ENCODE measurements around the gene CALCOCO1. TPM values are rescaled to one million over a fixed set of nuclear protein-coding genes. Genes with fewer than 3 reads are reported as not detected.

Gene CALCOCO1
- total and polyA plus RNA-seq, 9 of the 15 experiments (the other 6 are each of a cell fraction or from before 2014, with no cell fraction given), result 1.9 to 31.8 (median 11.0) TPM

- Histone ChIP-seq H3K27me3 (ENCODE audit: control insufficient read depth in 2 of 2, insufficient read depth in 2 of 2, low read length in 2 of 2) (peaks cover 54 to 60% of the 10 kb centered on the region in 2 experiments), H3K9me3 (replicated peaks; ENCODE audit: control insufficient read depth, insufficient read depth, low read depth, low read length) (no peaks in the 10 kb centered on the region), H3K79me2 (ENCODE audit: control insufficient read depth, insufficient read depth, low read length) (no peaks in the 10 kb centered on the region), H3K4me3 (no peak overlapping the region), H3K27ac (ENCODE audit: extremely low read depth, low read depth, low read length) (no peak overlapping the region), H2AFZ (ENCODE audit: low read depth, low read length) (no peak overlapping the region), H3K4me2 (ENCODE audit: insufficient read depth, low read length) (no peak overlapping the region), H3K9ac (ENCODE audit: insufficient read depth in 1 of 2, low read depth in 2 of 2, low read length in 2 of 2) (no peak overlapping the region), H3K36me3 (ENCODE audit: control insufficient read depth, insufficient read depth, low read length) (no peaks in the 10 kb centered on the region), H4K20me1 (replicated peaks; ENCODE audit: control insufficient read depth, insufficient read depth, low read length) (peaks cover 11% of the 10 kb centered on the region; the same call in 1 of the 2 replicates), H3K4me1 (replicated peaks in 1 of 2; ENCODE audit: control insufficient read depth in 2 of 2, insufficient read depth in 2 of 2, low read length in 2 of 2) (peaks cover 0 to 11% of the 10 kb centered on the region in 2 experiments; a peak in 2 of 5 replicates), H3K9me1 (ENCODE audit: control insufficient read depth, insufficient read depth, low read length) (no peaks in the 10 kb centered on the region)
- in situ Hi-C loops (cut with MboI) (loop anchor here (10.0 kb wide), 1 partner anchor 509 kb away; no protein-coding TSS in a partner anchor), intact Hi-C loops (cut with micrococcal nuclease) (no loop called here)
- DNase-seq (ENCODE audit: extremely low read depth in 1 of 4, low spot score in 3 of 4) (peak; percentile 37 to 67 (median 56)), ATAC-seq (peak; percentile 78), FAIRE-seq (no peak)
- CTCF ChIA-PET (ENCODE audit: low intra/inter-chr PET ratio), result interaction anchor here (0.6 kb wide), 1 partner anchor 53 kb away, joined by 4 read pairs; no protein-coding TSS in a partner anchor
- BruUV-seq (replicated peaks), result no TSS peak
- POLR2A ChIA-PET, result interaction anchor here (0.6 to 0.8 kb wide), 3 partner anchors 24 to 904 kb away, joined by 3 to 4 read pairs (median 3); no protein-coding TSS in a partner anchor
- WGBS (ENCODE audit: insufficient coverage, low coverage, missing lambda C conversion rate), result 8% methylated on average over 31 of the region's 57 CpGs
- TF ChIP-seq TFAP4 (CRISPR knock-in tag; IDR thresholded peaks at IDR 0.05; ENCODE audit: borderline replicate concordance) (peak; percentile 38; the same call in 1 of the 2 replicates), EGR1 (conservative IDR thresholded peaks at IDR 0.05) (peak; percentile 44), E2F6 (IDR thresholded peaks at IDR 0.05; ENCODE audit: borderline replicate concordance in 1 of 2, extremely low read depth in 1 of 2, insufficient read depth in 1 of 2, insufficient read length in 1 of 2, low read depth in 1 of 2, low read length in 1 of 2, poor library complexity in 1 of 2, severe bottlenecking in 1 of 2) (peak in 1 of 2 experiments; percentile 5), VEZF1 (CRISPR knock-in tag; IDR thresholded peaks at IDR 0.05) (peak; percentile 35; the same call in 1 of the 2 replicates), CTCFL (IDR thresholded peaks at IDR 0.05; ENCODE audit: borderline replicate concordance, insufficient read depth, low read depth, low read length, poor library complexity, severe bottlenecking) (peak; percentile 13), HOXB6 (CRISPR knock-in tag; IDR thresholded peaks at IDR 0.05; ENCODE audit: borderline replicate concordance) (no peak), UBTF (IDR thresholded peaks at IDR 0.05; ENCODE audit: borderline replicate concordance in 1 of 2, low read depth in 2 of 2, low read length in 2 of 2) (0 out of 4 replicates have a peak, but pooled peaks of 1 of the 2 experiments have one; percentile 37), FOSL1 (tag; conservative IDR thresholded peaks at IDR 0.05) (0 out of 2 replicates have a peak, but pooled peaks have one; percentile 22)
These were observed 31.8 kb downstream of the CALCOCO1 start for GRCh38 chr12:53695152-53696145.
